Endodermal cell (in vitro differentiated cells): Measurements from ENCODE around the gene TNFRSF14. TPM values are rescaled to one million over a fixed set of nuclear protein-coding genes. Genes with fewer than 3 reads are reported as not detected.

Experiments
- DNase-seq: peaks from one replicate; pipeline ENCODE4 v3.0.0-alpha.2; 2017
- H3K27ac ChIP-seq: 2 replicates; pipeline ENCODE4 v1.5.1; 2013; ENCODE audit warnings: mild to moderate bottlenecking, low read depth, low read length, moderate library complexity
- H3K27me3 ChIP-seq: 2 replicates; pipeline ENCODE4 v1.6.1; 2013; ENCODE audit warnings: mild to moderate bottlenecking, low read length, moderate library complexity; ENCODE audit not compliant: insufficient read depth, control insufficient read depth, poor library complexity, severe bottlenecking
- H3K36me3 ChIP-seq: 2 replicates; pipeline ENCODE4 v1.7.0; 2013; ENCODE audit warnings: mild to moderate bottlenecking, low read length, moderate library complexity; ENCODE audit not compliant: control insufficient read depth, insufficient read depth
- H3K4me1 ChIP-seq: one replicate; pipeline ENCODE4 v1.7.0; 2013; ENCODE audit warnings: low read length; ENCODE audit not compliant: control insufficient read depth, insufficient read depth
- H3K4me3 ChIP-seq: 2 replicates; pipeline ENCODE4 v1.5.1; 2013; ENCODE audit warnings: mild to moderate bottlenecking, low read length, moderate library complexity
- H3K9ac ChIP-seq: 2 replicates; pipeline ENCODE4 v1.6.1; 2013; ENCODE audit warnings: mild to moderate bottlenecking, low read length, moderate library complexity; ENCODE audit not compliant: poor library complexity, severe bottlenecking; ENCODE audit errors: extremely low read depth
- H3K9me3 ChIP-seq: 2 replicates; pipeline ENCODE4 v1.6.1; 2013; ENCODE audit warnings: mild to moderate bottlenecking, low read length, moderate library complexity; ENCODE audit not compliant: control insufficient read depth
- H3K27ac Mint-ChIP-seq: 2 replicates; pipeline ENCODE4 v1.8.0; 2020; ENCODE audit warnings: mixed read lengths
- H3K27me3 Mint-ChIP-seq: 2 replicates; pipeline ENCODE4 v1.8.0; 2021; ENCODE audit warnings: mild to moderate bottlenecking, mixed read lengths; ENCODE audit not compliant: insufficient read depth
- H3K36me3 Mint-ChIP-seq: 2 replicates; pipeline ENCODE4 v1.8.0; 2020; ENCODE audit warnings: low read depth, mixed read lengths
- H3K4me1 Mint-ChIP-seq: 2 replicates; pipeline ENCODE4 v1.8.0; 2020; ENCODE audit warnings: mixed read lengths
- H3K4me3 Mint-ChIP-seq: 2 replicates; pipeline ENCODE4 v1.8.0; 2020; ENCODE audit warnings: mild to moderate bottlenecking, moderate library complexity, mixed read lengths
- H3K9me3 Mint-ChIP-seq: 2 replicates; pipeline ENCODE4 v1.8.0; 2020; ENCODE audit warnings: mild to moderate bottlenecking, mixed read lengths
- WGBS, 2 experiments: methylation state at CpG; one replicate each; pipeline versions ENCODE4 v1.1.5 to v1.1.7; 2013; ENCODE audit warnings: missing lambda C conversion rate in 2 of 2, mixed read lengths in 1 of 2; ENCODE audit not compliant: insufficient coverage in 1 of 2, insufficient read length in 1 of 2; 5-methylcytosine and 5-hydroxymethylcytosine counted together
- total RNA-seq, 2 donors: library from RNA; stranded (reverse); fragmentation: NEBNext Ultra II Directional in 1 of 2; extraction: Animal tissue kit (Norgen Biotek cat#: 25700) in 1 of 2; gene quantifications; 2 replicates in 1 of 2; 3 replicates in 1 of 2; pipeline ENCODE4 v1.2.1, GENCODE V29; 2021
- TF ChIP-seq, protein P1 (sequence below): fragments of 200-600 bp; sonication (generic); conservative IDR thresholded peaks from 2 replicates; pipeline ENCODE4 v1.5.0; 2021; ENCODE audit warnings: antibody characterized with exemption, mild to moderate bottlenecking

The TNFRSF14 gene
- total RNA-seq, 2 donors from 2014 or later: 0.29 to 0.46 TPM

DNA sequence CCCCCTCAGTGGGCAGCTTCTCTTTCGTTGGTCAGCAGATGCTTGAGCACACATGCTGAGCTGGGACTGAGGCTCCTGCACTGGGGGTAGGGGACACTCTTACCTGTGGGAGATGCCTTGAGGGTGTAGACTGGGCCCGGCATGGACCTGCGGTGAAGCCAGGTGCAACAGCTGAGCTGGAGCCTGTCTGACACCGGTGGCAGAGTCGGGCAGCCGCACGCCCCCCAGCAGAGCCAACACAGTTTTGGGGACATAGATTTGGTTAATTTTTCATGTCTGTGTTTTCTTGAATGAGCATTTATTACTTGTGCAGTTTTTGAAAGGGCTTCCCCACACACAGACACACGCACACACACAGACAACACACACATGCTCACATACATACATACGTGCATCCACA is 20.2 kb upstream of the TNFRSF14 start:
- Mint-ChIP-seq H3K27ac (no peak overlapping the region), H3K36me3 (no peaks in the 10 kb centered on the region), H3K4me3 (no peak overlapping the region), H3K9me3 (no peaks in the 10 kb centered on the region), H3K4me1 (peaks cover 6% of the 10 kb centered on the region), H3K27me3 (peaks cover 69% of the 10 kb centered on the region)
- H3K9me3 ChIP-seq: no peaks in the 10 kb centered on the region
- no peak overlapping the region for H3K9ac ChIP-seq
- peaks cover 3% of the 10 kb centered on the region for H3K4me1 ChIP-seq
- no peaks in the 10 kb centered on the region for H3K36me3 ChIP-seq
- H3K27ac ChIP-seq: no peak overlapping the region
- TF ChIP-seq, protein P1, sequence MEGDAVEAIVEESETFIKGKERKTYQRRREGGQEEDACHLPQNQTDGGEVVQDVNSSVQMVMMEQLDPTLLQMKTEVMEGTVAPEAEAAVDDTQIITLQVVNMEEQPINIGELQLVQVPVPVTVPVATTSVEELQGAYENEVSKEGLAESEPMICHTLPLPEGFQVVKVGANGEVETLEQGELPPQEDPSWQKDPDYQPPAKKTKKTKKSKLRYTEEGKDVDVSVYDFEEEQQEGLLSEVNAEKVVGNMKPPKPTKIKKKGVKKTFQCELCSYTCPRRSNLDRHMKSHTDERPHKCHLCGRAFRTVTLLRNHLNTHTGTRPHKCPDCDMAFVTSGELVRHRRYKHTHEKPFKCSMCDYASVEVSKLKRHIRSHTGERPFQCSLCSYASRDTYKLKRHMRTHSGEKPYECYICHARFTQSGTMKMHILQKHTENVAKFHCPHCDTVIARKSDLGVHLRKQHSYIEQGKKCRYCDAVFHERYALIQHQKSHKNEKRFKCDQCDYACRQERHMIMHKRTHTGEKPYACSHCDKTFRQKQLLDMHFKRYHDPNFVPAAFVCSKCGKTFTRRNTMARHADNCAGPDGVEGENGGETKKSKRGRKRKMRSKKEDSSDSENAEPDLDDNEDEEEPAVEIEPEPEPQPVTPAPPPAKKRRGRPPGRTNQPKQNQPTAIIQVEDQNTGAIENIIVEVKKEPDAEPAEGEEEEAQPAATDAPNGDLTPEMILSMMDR: no peak
- no peak overlapping the region for H3K4me3 ChIP-seq
- no peak for DNase-seq
- peaks cover 71% of the 10 kb centered on the region for H3K27me3 ChIP-seq
- 96% methylated on average over 9 of the region's 9 CpGs; no CpG with 5 or more reads in 1 of the 2 experiments for WGBS, 2 experiments

DNA sequence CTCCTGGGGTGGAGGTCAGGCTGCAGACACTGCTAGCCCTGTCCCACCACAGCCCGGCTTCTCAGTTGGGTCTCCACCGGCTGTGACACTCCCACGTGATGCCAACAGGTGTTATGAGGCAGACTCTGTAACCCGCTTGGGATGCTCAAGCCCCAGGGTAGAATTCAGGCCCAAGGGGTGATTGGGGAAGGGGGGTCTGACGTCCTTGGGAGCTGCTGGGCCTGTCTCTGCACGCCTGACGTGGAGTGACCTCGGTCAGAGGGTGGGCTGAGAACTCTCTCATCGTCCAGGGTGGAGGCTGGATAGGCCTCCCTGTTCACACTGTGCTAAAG is 18.4 kb upstream of the TNFRSF14 start:
- H3K4me1 Mint-ChIP-seq: peaks cover 6% of the 10 kb centered on the region
- H3K27ac Mint-ChIP-seq: no peak overlapping the region
- TF ChIP-seq, protein P1: no peak
- no peaks in the 10 kb centered on the region for H3K9me3 ChIP-seq
- H3K36me3 Mint-ChIP-seq: no peaks in the 10 kb centered on the region
- no peaks in the 10 kb centered on the region for H3K36me3 ChIP-seq
- WGBS, 2 experiments: 83 to 85% methylated on average over 8 to 9 of the region's 9 CpGs
- no peak overlapping the region for H3K4me3 Mint-ChIP-seq
- H3K9ac ChIP-seq: no peak overlapping the region
- peaks cover 3% of the 10 kb centered on the region for H3K4me1 ChIP-seq
- H3K27me3 Mint-ChIP-seq: peaks cover 66% of the 10 kb centered on the region
- no peak for DNase-seq
- H3K9me3 Mint-ChIP-seq: no peaks in the 10 kb centered on the region
- no peak overlapping the region for H3K4me3 ChIP-seq
- peaks cover 60% of the 10 kb centered on the region for H3K27me3 ChIP-seq
- no peak overlapping the region for H3K27ac ChIP-seq

DNA sequence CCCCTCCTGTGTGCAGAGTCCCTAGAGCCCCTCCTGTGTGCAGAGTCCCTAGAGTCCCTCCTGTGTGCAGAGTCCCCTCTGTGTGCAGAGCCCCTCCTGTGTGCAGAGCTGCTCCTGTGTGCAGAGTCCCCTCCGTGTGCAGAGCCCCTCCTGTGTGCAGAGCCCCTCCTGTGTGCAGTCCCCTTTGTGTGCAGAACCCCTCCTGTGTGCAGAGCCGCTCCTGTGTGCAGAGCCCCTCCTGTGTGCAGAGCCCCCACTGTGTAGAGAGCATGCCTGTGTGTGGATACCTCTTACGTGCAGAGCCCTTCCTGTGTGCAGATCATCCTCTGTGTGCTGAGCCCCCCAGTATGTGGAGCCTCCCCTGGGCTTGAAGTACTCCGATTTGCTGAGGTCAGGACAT is 17.8 kb upstream of the TNFRSF14 start:
- WGBS, 2 experiments: 85 to 89% methylated on average over 4 of the region's 4 CpGs
- H3K9me3 Mint-ChIP-seq: no peaks in the 10 kb centered on the region
- DNase-seq: no peak
- no peak overlapping the region for H3K4me3 ChIP-seq
- H3K4me1 Mint-ChIP-seq: peaks cover 6% of the 10 kb centered on the region
- H3K27ac Mint-ChIP-seq: no peak overlapping the region
- TF ChIP-seq, protein P1: no peak
- H3K27me3 ChIP-seq: peaks cover 54% of the 10 kb centered on the region
- H3K27me3 Mint-ChIP-seq: peaks cover 60% of the 10 kb centered on the region
- H3K4me3 Mint-ChIP-seq: no peak overlapping the region
- H3K4me1 ChIP-seq: peaks cover 3% of the 10 kb centered on the region
- no peak overlapping the region for H3K9ac ChIP-seq
- no peaks in the 10 kb centered on the region for H3K9me3 ChIP-seq
- no peaks in the 10 kb centered on the region for H3K36me3 ChIP-seq
- H3K27ac ChIP-seq: no peak overlapping the region
- no peaks in the 10 kb centered on the region for H3K36me3 Mint-ChIP-seq
